ENCODE data around the gene GPR141.

GRCh38 chr7:37705976-37706375 lies 22.4 kb downstream of the GPR141 start:
- no peak for TF ChIP-seq JUND (CRISPR knock-in tag; IDR thresholded peaks at IDR 0.05)
- no peak for TF ChIP-seq XRCC5 (optimal IDR thresholded peaks at IDR 0.05; ENCODE audit: low read length)
